ENCODE data around the gene ALDH4A1. TPM values are rescaled to one million over a fixed set of nuclear protein-coding genes. Genes with fewer than 3 reads are reported as not detected.

ALDH4A1 gene
- total and polyA plus RNA-seq, 10 of the 15 experiments (the other 5 are each of a cell fraction or from before 2014, with no cell fraction given): 0.06 to 25.5 (median 13.0) TPM

DNA sequence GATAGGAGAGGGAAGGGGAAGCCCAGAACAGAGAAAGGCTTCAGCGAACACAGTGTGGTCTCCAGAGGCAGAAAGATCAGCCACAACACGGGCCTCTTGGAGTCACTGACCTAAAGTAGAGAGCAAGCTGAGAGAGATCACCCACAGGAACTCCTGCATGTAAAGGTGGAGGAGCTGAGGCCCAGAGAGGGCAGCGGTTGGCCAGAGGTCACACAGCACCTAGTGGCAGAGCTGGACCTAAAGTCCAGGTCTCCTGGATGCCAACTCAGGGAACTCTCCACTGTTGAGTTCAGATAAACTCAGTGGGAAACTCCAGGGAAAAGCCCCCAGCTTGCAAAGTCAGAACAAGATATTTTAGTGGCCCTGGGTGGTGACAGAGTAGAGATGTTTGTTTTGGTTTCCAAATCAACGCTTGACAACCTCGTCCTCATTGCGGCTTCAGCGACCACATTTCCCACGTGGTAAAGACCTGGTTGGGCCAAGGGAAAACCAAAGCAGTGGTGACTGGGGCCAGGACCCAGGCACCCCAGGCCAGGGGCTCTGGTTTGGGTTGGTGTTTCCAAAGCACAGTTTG lies 49.5 kb upstream of the ALDH4A1 start (continued):
- TF ChIP-seq, protein P1, sequence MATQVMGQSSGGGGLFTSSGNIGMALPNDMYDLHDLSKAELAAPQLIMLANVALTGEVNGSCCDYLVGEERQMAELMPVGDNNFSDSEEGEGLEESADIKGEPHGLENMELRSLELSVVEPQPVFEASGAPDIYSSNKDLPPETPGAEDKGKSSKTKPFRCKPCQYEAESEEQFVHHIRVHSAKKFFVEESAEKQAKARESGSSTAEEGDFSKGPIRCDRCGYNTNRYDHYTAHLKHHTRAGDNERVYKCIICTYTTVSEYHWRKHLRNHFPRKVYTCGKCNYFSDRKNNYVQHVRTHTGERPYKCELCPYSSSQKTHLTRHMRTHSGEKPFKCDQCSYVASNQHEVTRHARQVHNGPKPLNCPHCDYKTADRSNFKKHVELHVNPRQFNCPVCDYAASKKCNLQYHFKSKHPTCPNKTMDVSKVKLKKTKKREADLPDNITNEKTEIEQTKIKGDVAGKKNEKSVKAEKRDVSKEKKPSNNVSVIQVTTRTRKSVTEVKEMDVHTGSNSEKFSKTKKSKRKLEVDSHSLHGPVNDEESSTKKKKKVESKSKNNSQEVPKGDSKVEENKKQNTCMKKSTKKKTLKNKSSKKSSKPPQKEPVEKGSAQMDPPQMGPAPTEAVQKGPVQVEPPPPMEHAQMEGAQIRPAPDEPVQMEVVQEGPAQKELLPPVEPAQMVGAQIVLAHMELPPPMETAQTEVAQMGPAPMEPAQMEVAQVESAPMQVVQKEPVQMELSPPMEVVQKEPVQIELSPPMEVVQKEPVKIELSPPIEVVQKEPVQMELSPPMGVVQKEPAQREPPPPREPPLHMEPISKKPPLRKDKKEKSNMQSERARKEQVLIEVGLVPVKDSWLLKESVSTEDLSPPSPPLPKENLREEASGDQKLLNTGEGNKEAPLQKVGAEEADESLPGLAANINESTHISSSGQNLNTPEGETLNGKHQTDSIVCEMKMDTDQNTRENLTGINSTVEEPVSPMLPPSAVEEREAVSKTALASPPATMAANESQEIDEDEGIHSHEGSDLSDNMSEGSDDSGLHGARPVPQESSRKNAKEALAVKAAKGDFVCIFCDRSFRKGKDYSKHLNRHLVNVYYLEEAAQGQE (IDR thresholded peaks at IDR 0.05; ENCODE audit: low read depth, low read length): no peak
- no peak for TF ChIP-seq MTA3 (IDR thresholded peaks at IDR 0.05; ENCODE audit: borderline replicate concordance, low read length)
- TF ChIP-seq ASH2L (IDR thresholded peaks at IDR 0.05; ENCODE audit: borderline replicate concordance, low read depth): no peak
- no peak for TF ChIP-seq NR2C2 (IDR thresholded peaks at IDR 0.05; ENCODE audit: borderline replicate concordance, control insufficient read depth, insufficient read length, low read depth)
- TF ChIP-seq, protein P2, sequence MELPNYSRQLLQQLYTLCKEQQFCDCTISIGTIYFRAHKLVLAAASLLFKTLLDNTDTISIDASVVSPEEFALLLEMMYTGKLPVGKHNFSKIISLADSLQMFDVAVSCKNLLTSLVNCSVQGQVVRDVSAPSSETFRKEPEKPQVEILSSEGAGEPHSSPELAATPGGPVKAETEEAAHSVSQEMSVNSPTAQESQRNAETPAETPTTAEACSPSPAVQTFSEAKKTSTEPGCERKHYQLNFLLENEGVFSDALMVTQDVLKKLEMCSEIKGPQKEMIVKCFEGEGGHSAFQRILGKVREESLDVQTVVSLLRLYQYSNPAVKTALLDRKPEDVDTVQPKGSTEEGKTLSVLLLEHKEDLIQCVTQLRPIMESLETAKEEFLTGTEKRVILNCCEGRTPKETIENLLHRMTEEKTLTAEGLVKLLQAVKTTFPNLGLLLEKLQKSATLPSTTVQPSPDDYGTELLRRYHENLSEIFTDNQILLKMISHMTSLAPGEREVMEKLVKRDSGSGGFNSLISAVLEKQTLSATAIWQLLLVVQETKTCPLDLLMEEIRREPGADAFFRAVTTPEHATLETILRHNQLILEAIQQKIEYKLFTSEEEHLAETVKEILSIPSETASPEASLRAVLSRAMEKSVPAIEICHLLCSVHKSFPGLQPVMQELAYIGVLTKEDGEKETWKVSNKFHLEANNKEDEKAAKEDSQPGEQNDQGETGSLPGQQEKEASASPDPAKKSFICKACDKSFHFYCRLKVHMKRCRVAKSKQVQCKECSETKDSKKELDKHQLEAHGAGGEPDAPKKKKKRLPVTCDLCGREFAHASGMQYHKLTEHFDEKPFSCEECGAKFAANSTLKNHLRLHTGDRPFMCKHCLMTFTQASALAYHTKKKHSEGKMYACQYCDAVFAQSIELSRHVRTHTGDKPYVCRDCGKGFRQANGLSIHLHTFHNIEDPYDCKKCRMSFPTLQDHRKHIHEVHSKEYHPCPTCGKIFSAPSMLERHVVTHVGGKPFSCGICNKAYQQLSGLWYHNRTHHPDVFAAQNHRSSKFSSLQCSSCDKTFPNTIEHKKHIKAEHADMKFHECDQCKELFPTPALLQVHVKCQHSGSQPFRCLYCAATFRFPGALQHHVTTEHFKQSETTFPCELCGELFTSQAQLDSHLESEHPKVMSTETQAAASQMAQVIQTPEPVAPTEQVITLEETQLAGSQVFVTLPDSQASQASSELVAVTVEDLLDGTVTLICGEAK (IDR thresholded peaks at IDR 0.05; ENCODE audit: borderline replicate concordance): no peak
- no peak for TF ChIP-seq YY1 (IDR thresholded peaks at IDR 0.05; ENCODE audit: low read depth, low read length)
- TF ChIP-seq, protein P3, sequence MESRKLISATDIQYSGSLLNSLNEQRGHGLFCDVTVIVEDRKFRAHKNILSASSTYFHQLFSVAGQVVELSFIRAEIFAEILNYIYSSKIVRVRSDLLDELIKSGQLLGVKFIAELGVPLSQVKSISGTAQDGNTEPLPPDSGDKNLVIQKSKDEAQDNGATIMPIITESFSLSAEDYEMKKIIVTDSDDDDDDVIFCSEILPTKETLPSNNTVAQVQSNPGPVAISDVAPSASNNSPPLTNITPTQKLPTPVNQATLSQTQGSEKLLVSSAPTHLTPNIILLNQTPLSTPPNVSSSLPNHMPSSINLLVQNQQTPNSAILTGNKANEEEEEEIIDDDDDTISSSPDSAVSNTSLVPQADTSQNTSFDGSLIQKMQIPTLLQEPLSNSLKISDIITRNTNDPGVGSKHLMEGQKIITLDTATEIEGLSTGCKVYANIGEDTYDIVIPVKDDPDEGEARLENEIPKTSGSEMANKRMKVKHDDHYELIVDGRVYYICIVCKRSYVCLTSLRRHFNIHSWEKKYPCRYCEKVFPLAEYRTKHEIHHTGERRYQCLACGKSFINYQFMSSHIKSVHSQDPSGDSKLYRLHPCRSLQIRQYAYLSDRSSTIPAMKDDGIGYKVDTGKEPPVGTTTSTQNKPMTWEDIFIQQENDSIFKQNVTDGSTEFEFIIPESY (IDR thresholded peaks at IDR 0.05): no peak
- no peak for TF ChIP-seq ZZZ3 (IDR thresholded peaks at IDR 0.05; ENCODE audit: control insufficient read depth, insufficient read length, low read depth)
- no peak for TF ChIP-seq KDM1A (IDR thresholded peaks at IDR 0.05; ENCODE audit: borderline replicate concordance)
- TF ChIP-seq TCF3 (IDR thresholded peaks at IDR 0.05; ENCODE audit: borderline replicate concordance, insufficient read depth, low read depth, low read length): peak; percentile 48; the same call in 1 of the 2 replicates
- TF ChIP-seq RELA (IDR thresholded peaks at IDR 0.05; ENCODE audit: borderline replicate concordance, partially characterized antibody): peak; percentile 96
- no peak for TF ChIP-seq HDAC2 (IDR thresholded peaks at IDR 0.05)
- TF ChIP-seq KAT2A (conservative IDR thresholded peaks at IDR 0.05; ENCODE audit: control insufficient read depth, low read depth, low read length): no peak
- peak; percentile 81; the same call in 1 of the 2 replicates for TF ChIP-seq NBN (IDR thresholded peaks at IDR 0.05)
- no peak for TF ChIP-seq CBX3 (IDR thresholded peaks at IDR 0.05; ENCODE audit: borderline replicate concordance, low read depth)
- TF ChIP-seq GABPA (IDR thresholded peaks at IDR 0.05; ENCODE audit: low read depth): no peak
- TF ChIP-seq GATAD2B (conservative IDR thresholded peaks at IDR 0.05; ENCODE audit: low read depth): peak; percentile 90
- TF ChIP-seq HDAC6 (IDR thresholded peaks at IDR 0.05; ENCODE audit: unreplicated experiment): no peak
- TF ChIP-seq, protein P4, sequence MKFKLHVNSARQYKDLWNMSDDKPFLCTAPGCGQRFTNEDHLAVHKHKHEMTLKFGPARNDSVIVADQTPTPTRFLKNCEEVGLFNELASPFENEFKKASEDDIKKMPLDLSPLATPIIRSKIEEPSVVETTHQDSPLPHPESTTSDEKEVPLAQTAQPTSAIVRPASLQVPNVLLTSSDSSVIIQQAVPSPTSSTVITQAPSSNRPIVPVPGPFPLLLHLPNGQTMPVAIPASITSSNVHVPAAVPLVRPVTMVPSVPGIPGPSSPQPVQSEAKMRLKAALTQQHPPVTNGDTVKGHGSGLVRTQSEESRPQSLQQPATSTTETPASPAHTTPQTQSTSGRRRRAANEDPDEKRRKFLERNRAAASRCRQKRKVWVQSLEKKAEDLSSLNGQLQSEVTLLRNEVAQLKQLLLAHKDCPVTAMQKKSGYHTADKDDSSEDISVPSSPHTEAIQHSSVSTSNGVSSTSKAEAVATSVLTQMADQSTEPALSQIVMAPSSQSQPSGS (IDR thresholded peaks at IDR 0.05; ENCODE audit: low read length): no peak; the same call in 1 of the 2 replicates
